ENCODE measurements around the gene SMG6.

Gene SMG6

GRCh38 chr17:2195729-2196128 is 107.9 kb downstream of the SMG6 start:
- H3K36me3 ChIP-seq: peaks cover 0 to 10% (median 9%) of the 10 kb centered on the region in 3 donors
- peaks cover 0 to 13% (median 6%) of the 10 kb centered on the region in 4 donors for H3K4me1 ChIP-seq
- no peak for DNase-seq
- no peak overlapping the region for H3K27ac ChIP-seq
- H3K27me3 ChIP-seq: no peaks in the 10 kb centered on the region
- no peak for TF ChIP-seq CTCF (IDR thresholded peaks at IDR 0.05)
- no peaks in the 10 kb centered on the region for H3K9me3 ChIP-seq
- intact Hi-C loops (cut with DNase I; ENCODE audit: low total_unique reads): no loop called here
- H3K4me3 ChIP-seq: no peak overlapping the region

GRCh38 chr17:2194889-2195335 is 108.7 kb downstream of the SMG6 start:
- no peak for TF ChIP-seq CTCF (IDR thresholded peaks at IDR 0.05)
- Histone ChIP-seq H3K36me3 (peaks cover 0 to 10% (median 9%) of the 10 kb centered on the region in 3 donors), H3K27ac (no peak overlapping the region), H3K9me3 (no peaks in the 10 kb centered on the region), H3K4me3 (no peak overlapping the region), H3K27me3 (no peaks in the 10 kb centered on the region), H3K4me1 (peaks cover 0 to 17% (median 6%) of the 10 kb centered on the region in 4 donors)
- intact Hi-C loops (cut with DNase I; ENCODE audit: low total_unique reads): no loop called here
- no peak for DNase-seq

- no peak overlapping the region for H3K4me3 ChIP-seq
- peaks cover 0 to 30% (median 6%) of the 10 kb centered on the region in 4 donors for H3K4me1 ChIP-seq
- H3K36me3 ChIP-seq: peaks cover 0 to 19% (median 13%) of the 10 kb centered on the region in 3 donors
- no peaks in the 10 kb centered on the region for H3K27me3 ChIP-seq
- intact Hi-C loops (cut with DNase I; ENCODE audit: low total_unique reads): no loop called here
- H3K27ac ChIP-seq: peak overlapping the region in 1 of 2 donors; percentile 29
- DNase-seq: no peak
- no peak for TF ChIP-seq CTCF (IDR thresholded peaks at IDR 0.05)
- no peaks in the 10 kb centered on the region for H3K9me3 ChIP-seq
Measured at GRCh38 chr17:2192367-2193057, 111.1 kb downstream of the SMG6 start.

GRCh38 chr17:2191785-2192184 is 111.8 kb downstream of the SMG6 start:
- Histone ChIP-seq H3K4me3 (no peak overlapping the region), H3K4me1 (peaks cover 0 to 30% (median 6%) of the 10 kb centered on the region in 4 donors), H3K9me3 (no peaks in the 10 kb centered on the region), H3K27me3 (no peaks in the 10 kb centered on the region), H3K27ac (peak overlapping the region in 1 of 2 donors; percentile 29), H3K36me3 (peaks cover 0 to 22% (median 18%) of the 10 kb centered on the region in 3 donors)
- no peak for TF ChIP-seq CTCF (IDR thresholded peaks at IDR 0.05)
- DNase-seq: no peak
- intact Hi-C loops (cut with DNase I; ENCODE audit: low total_unique reads): no loop called here

GRCh38 chr17:2191227-2191626 is 112.4 kb downstream of the SMG6 start:
- Histone ChIP-seq H3K36me3 (peaks cover under 1 to 28% (median 23%) of the 10 kb centered on the region in 3 donors), H3K9me3 (no peaks in the 10 kb centered on the region), H3K4me3 (no peak overlapping the region), H3K4me1 (peaks cover 0 to 30% (median 6%) of the 10 kb centered on the region in 4 donors), H3K27ac (no peak overlapping the region), H3K27me3 (no peaks in the 10 kb centered on the region)
- intact Hi-C loops (cut with DNase I; ENCODE audit: low total_unique reads): no loop called here
- TF ChIP-seq CTCF (IDR thresholded peaks at IDR 0.05): no peak
- DNase-seq: no peak
